ENCODE results near the gene LRMDA.

The LRMDA gene

GRCh38 chr10:75705426-75705825 is 274.0 kb downstream of the LRMDA start:
- Histone ChIP-seq H3K4me2 (ENCODE audit: low read depth, low read length, poor library complexity, severe bottlenecking) (no peak overlapping the region), H3K9ac (ENCODE audit: low read depth, low read length, poor library complexity, severe bottlenecking) (no peak overlapping the region), H3K27me3 (ENCODE audit: insufficient read depth, low read length, poor library complexity, severe bottlenecking) (no peaks in the 10 kb centered on the region), H3K79me2 (ENCODE audit: insufficient read depth, low read length) (no peaks in the 10 kb centered on the region), H3K9me3 (ENCODE audit: insufficient read depth, low read depth, low read length) (no peaks in the 10 kb centered on the region), H3K9me2 (replicated peaks; ENCODE audit: low read depth, low read length) (no peaks in the 10 kb centered on the region), H3K36me3 (ENCODE audit: insufficient read depth, low read length) (no peaks in the 10 kb centered on the region), H4K20me1 (ENCODE audit: insufficient read depth, low read length, poor library complexity, severe bottlenecking) (no peaks in the 10 kb centered on the region), H3F3A (ENCODE audit: low read depth) (no peaks in the 10 kb centered on the region), H3K4me3 (ENCODE audit: low read length, poor library complexity, severe bottlenecking) (no peak overlapping the region), H2AFZ (ENCODE audit: low read length) (no peak overlapping the region), H3K4me1 (ENCODE audit: insufficient read depth, low read length, poor library complexity, severe bottlenecking) (peaks cover 14% of the 10 kb centered on the region)
- no peak for TF ChIP-seq CTCF (conservative IDR thresholded peaks at IDR 0.05; ENCODE audit: low read length)
- no peak for TF ChIP-seq EZH2phosphoT487 (IDR thresholded peaks at IDR 0.05; ENCODE audit: borderline replicate concordance)

GRCh38 chr10:75707080-75707840 is 275.8 kb downstream of the LRMDA start:
- H3F3A ChIP-seq (ENCODE audit: low read depth): no peaks in the 10 kb centered on the region
- no peaks in the 10 kb centered on the region for H3K36me3 ChIP-seq (ENCODE audit: insufficient read depth, low read length)
- no peak overlapping the region for H3K9ac ChIP-seq (ENCODE audit: low read depth, low read length, poor library complexity, severe bottlenecking)
- no peak overlapping the region for H3K4me3 ChIP-seq (ENCODE audit: low read length, poor library complexity, severe bottlenecking)
- no peaks in the 10 kb centered on the region for H4K20me1 ChIP-seq (ENCODE audit: insufficient read depth, low read length, poor library complexity, severe bottlenecking)
- H3K4me1 ChIP-seq (ENCODE audit: insufficient read depth, low read length, poor library complexity, severe bottlenecking): peaks cover 14% of the 10 kb centered on the region
- H3K9me2 ChIP-seq (replicated peaks; ENCODE audit: low read depth, low read length): no peaks in the 10 kb centered on the region
- H3K9me3 ChIP-seq (ENCODE audit: insufficient read depth, low read depth, low read length): no peaks in the 10 kb centered on the region
- no peaks in the 10 kb centered on the region for H3K27me3 ChIP-seq (ENCODE audit: insufficient read depth, low read length, poor library complexity, severe bottlenecking)
- TF ChIP-seq EZH2phosphoT487 (IDR thresholded peaks at IDR 0.05; ENCODE audit: borderline replicate concordance) (no peak), CTCF (conservative IDR thresholded peaks at IDR 0.05; ENCODE audit: low read length) (no peak)
- no peak overlapping the region for H3K4me2 ChIP-seq (ENCODE audit: low read depth, low read length, poor library complexity, severe bottlenecking)
- no peaks in the 10 kb centered on the region for H3K79me2 ChIP-seq (ENCODE audit: insufficient read depth, low read length)
- H2AFZ ChIP-seq (ENCODE audit: low read length): no peak overlapping the region

GRCh38 chr10:75708060-75708459 is 276.6 kb downstream of the LRMDA start:
- H3K9ac ChIP-seq (ENCODE audit: low read depth, low read length, poor library complexity, severe bottlenecking): no peak overlapping the region
- peak overlapping the region; percentile 48 for H3K4me2 ChIP-seq (ENCODE audit: low read depth, low read length, poor library complexity, severe bottlenecking)
- H3K9me2 ChIP-seq (replicated peaks; ENCODE audit: low read depth, low read length): no peaks in the 10 kb centered on the region
- H4K20me1 ChIP-seq (ENCODE audit: insufficient read depth, low read length, poor library complexity, severe bottlenecking): no peaks in the 10 kb centered on the region
- H3K4me1 ChIP-seq (ENCODE audit: insufficient read depth, low read length, poor library complexity, severe bottlenecking): peaks cover 14% of the 10 kb centered on the region
- no peaks in the 10 kb centered on the region for H3K27me3 ChIP-seq (ENCODE audit: insufficient read depth, low read length, poor library complexity, severe bottlenecking)
- TF ChIP-seq CTCF (conservative IDR thresholded peaks at IDR 0.05; ENCODE audit: low read length) (no peak), EZH2phosphoT487 (IDR thresholded peaks at IDR 0.05; ENCODE audit: borderline replicate concordance) (no peak)
- H3K9me3 ChIP-seq (ENCODE audit: insufficient read depth, low read depth, low read length): no peaks in the 10 kb centered on the region
- H3F3A ChIP-seq (ENCODE audit: low read depth): no peaks in the 10 kb centered on the region
- H3K79me2 ChIP-seq (ENCODE audit: insufficient read depth, low read length): no peaks in the 10 kb centered on the region
- H3K4me3 ChIP-seq (ENCODE audit: low read length, poor library complexity, severe bottlenecking): no peak overlapping the region
- H3K36me3 ChIP-seq (ENCODE audit: insufficient read depth, low read length): no peaks in the 10 kb centered on the region
- no peak overlapping the region for H2AFZ ChIP-seq (ENCODE audit: low read length)

Data from Loucy (cell line).